GM23248 (cell line): Measurements from ENCODE around the gene P2RX5. TPM values are rescaled to one million over a fixed set of nuclear protein-coding genes. Genes with fewer than 3 reads are reported as not detected.

Experiments used
- DNase-seq: peaks from one replicate; pipeline ENCODE4 v3.0.0-alpha.2; 2015
- H2AFZ ChIP-seq: fragments of 200-600 bp; sonication (generic); 2 replicates; pipeline ENCODE4 v1.6.1; 2016; ENCODE audit warnings: antibody characterized with exemption
- H3F3A ChIP-seq: fragments of 200-600 bp; sonication (generic); 2 replicates; pipeline ENCODE4 v1.6.1; 2016; ENCODE audit warnings: mild to moderate bottlenecking, antibody characterized with exemption, mixed run types; ENCODE audit not compliant: insufficient read depth
- H3K27ac ChIP-seq: fragments of 200-600 bp; sonication (generic); 2 replicates; pipeline ENCODE4 v1.5.1; 2016; ENCODE audit warnings: mild to moderate bottlenecking
- H3K27me3 ChIP-seq: fragments of 200-600 bp; sonication (generic); replicated peaks from 2 replicates; pipeline ENCODE4 v1.6.1; 2016; ENCODE audit warnings: mild to moderate bottlenecking; ENCODE audit not compliant: insufficient read depth
- H3K36me3 ChIP-seq: fragments of 200-600 bp; sonication (generic); 2 replicates; pipeline ENCODE4 v1.6.1; 2016; ENCODE audit warnings: low read depth, mild to moderate bottlenecking
- H3K4me1 ChIP-seq: fragments of 200-600 bp; sonication (generic); 2 replicates; pipeline ENCODE4 v1.6.1; 2016; ENCODE audit warnings: mild to moderate bottlenecking; ENCODE audit not compliant: insufficient read depth
- H3K4me2 ChIP-seq: fragments of 200-600 bp; sonication (generic); one replicate; pipeline ENCODE4 v1.6.1; 2016; ENCODE audit warnings: mild to moderate bottlenecking; ENCODE audit not compliant: unreplicated experiment
- H3K4me3 ChIP-seq: fragments of 200-600 bp; sonication (generic); 2 replicates; pipeline ENCODE4 v1.5.1; 2016; ENCODE audit warnings: mild to moderate bottlenecking
- H3K79me2 ChIP-seq: fragments of 200-600 bp; sonication (generic); 2 replicates; pipeline ENCODE4 v1.6.1; 2016; ENCODE audit warnings: mild to moderate bottlenecking; ENCODE audit not compliant: insufficient read depth
- H3K9ac ChIP-seq: fragments of 200-600 bp; sonication (generic); 2 replicates; pipeline ENCODE4 v1.6.1; 2016; ENCODE audit warnings: mild to moderate bottlenecking
- H3K9me2 ChIP-seq: fragments of 200-600 bp; sonication (generic); 2 replicates; pipeline ENCODE4 v1.6.1; 2016; ENCODE audit warnings: mixed run types, mild to moderate bottlenecking, moderate library complexity; ENCODE audit not compliant: insufficient read depth
- H3K9me3 ChIP-seq: fragments of 200-600 bp; sonication (generic); one replicate; pipeline ENCODE4 v1.6.1; 2017; ENCODE audit warnings: low read depth
- H4K20me1 ChIP-seq: fragments of 200-600 bp; sonication (generic); 2 replicates; pipeline ENCODE4 v1.6.0; 2016; ENCODE audit not compliant: insufficient read depth
- EZH2 ChIP-seq: fragments of 200-600 bp; sonication (generic); IDR thresholded peaks from 2 replicates; pipeline ENCODE4 v1.6.1; 2018; ENCODE audit warnings: antibody characterized with exemption, mild to moderate bottlenecking; ENCODE audit not compliant: insufficient read depth, poor library complexity, severe bottlenecking
- EZH2phosphoT487 ChIP-seq: fragments of 200-600 bp; sonication (generic); IDR thresholded peaks from 2 replicates; pipeline ENCODE4 v1.6.1; 2018; ENCODE audit warnings: antibody characterized with exemption, moderate library complexity, mild to moderate bottlenecking, low read depth; ENCODE audit not compliant: insufficient read depth
- WGBS, 2 experiments: methylation state at CpG; one replicate each; pipeline ENCODE4 v1.1.6; 2015 to 2017; ENCODE audit warnings: low lambda C conversion rate in 2 of 2, low coverage in 1 of 2; ENCODE audit errors: missing lambda C conversion rate in 2 of 2; 5-methylcytosine and 5-hydroxymethylcytosine counted together
- in situ Hi-C: fragments of 300-500 bp; cut with MboI; formaldehyde crosslinking; loops from 2 replicates; pipeline ENCODE4 v1.15.0; 2020
- polyA plus RNA-seq: library from polyadenylated mRNA; unstranded; fragments of >200 nt; fragmentation: Nextera tagmentation; extraction: Ambion mirVana; gene quantifications from 2 replicates; pipeline ENCODE4 v1.2.1, GENCODE V29; 2016
- total RNA-seq: library from RNA; depleted of rRNA; stranded (reverse); fragments of >200 nt; shearing (Covaris generic); gene quantifications from 2 replicates; pipeline ENCODE4 v1.2.3, GENCODE V29; 2014

Gene P2RX5
- total and polyA plus RNA-seq, 2 experiments from 2014 or later: 2.5 to 2.6 TPM

GRCh38 chr17:3693141-3693540, 2.8 kb downstream of the P2RX5 start:
- H3K9me3 ChIP-seq: no peaks in the 10 kb centered on the region
- TF ChIP-seq EZH2phosphoT487: no peak
- no peak for TF ChIP-seq EZH2
- peaks cover 10% of the 10 kb centered on the region; the same call in 1 of the 2 replicates for H3K4me1 ChIP-seq
- no peak overlapping the region for H3K4me2 ChIP-seq
- H3K79me2 ChIP-seq: no peaks in the 10 kb centered on the region
- peaks cover 4% of the 10 kb centered on the region; the same call in 1 of the 2 replicates for H3F3A ChIP-seq
- WGBS, 2 experiments: 82 to 96% methylated on average over 4 of the region's 4 CpGs
- in situ Hi-C loops: no loop called here
- no peak overlapping the region for H3K9ac ChIP-seq
- H3K36me3 ChIP-seq: no peaks in the 10 kb centered on the region
- H3K4me3 ChIP-seq: no peak overlapping the region
- H3K27me3 ChIP-seq: no peaks in the 10 kb centered on the region
- DNase-seq: no peak
- H2AFZ ChIP-seq: no peak overlapping the region
- no peak overlapping the region for H3K27ac ChIP-seq
- no peaks in the 10 kb centered on the region for H3K9me2 ChIP-seq
- no peaks in the 10 kb centered on the region for H4K20me1 ChIP-seq

- Histone ChIP-seq H3K9me2 (no peaks in the 10 kb centered on the region), H3K79me2 (no peaks in the 10 kb centered on the region), H3K36me3 (no peaks in the 10 kb centered on the region), H4K20me1 (no peaks in the 10 kb centered on the region), H3K4me3 (no peak overlapping the region), H3K9me3 (no peaks in the 10 kb centered on the region), H2AFZ (no peak overlapping the region), H3K9ac (no peak overlapping the region), H3K27ac (no peak overlapping the region), H3K27me3 (no peaks in the 10 kb centered on the region), H3K4me2 (no peak overlapping the region), H3F3A (peaks cover 4% of the 10 kb centered on the region; the same call in 1 of the 2 replicates), H3K4me1 (peaks cover 10% of the 10 kb centered on the region; the same call in 1 of the 2 replicates)
- WGBS, 2 experiments: 69 to 74% methylated on average over 9 of the region's 9 CpGs
- in situ Hi-C loops: no loop called here
- DNase-seq: no peak
- TF ChIP-seq EZH2 (no peak), EZH2phosphoT487 (no peak)
These were observed 3.6 kb downstream of the P2RX5 start for GRCh38 chr17:3692346-3692745.

GRCh38 chr17:3691617-3692067, 4.3 kb downstream of the P2RX5 start:
- no peak overlapping the region for H3K4me2 ChIP-seq
- no peak overlapping the region for H3K27ac ChIP-seq
- H3K9ac ChIP-seq: no peak overlapping the region
- H3F3A ChIP-seq: peaks cover 4% of the 10 kb centered on the region; the same call in 1 of the 2 replicates
- no peaks in the 10 kb centered on the region for H3K9me2 ChIP-seq
- 78 to 79% methylated on average over 16 of the region's 16 CpGs for WGBS, 2 experiments
- no peaks in the 10 kb centered on the region for H3K79me2 ChIP-seq
- no peaks in the 10 kb centered on the region for H3K9me3 ChIP-seq
- no peaks in the 10 kb centered on the region for H3K36me3 ChIP-seq
- TF ChIP-seq EZH2: no peak
- TF ChIP-seq EZH2phosphoT487: no peak
- H3K4me1 ChIP-seq: peaks cover 10% of the 10 kb centered on the region; the same call in 1 of the 2 replicates
- H2AFZ ChIP-seq: no peak overlapping the region
- DNase-seq: no peak
- H4K20me1 ChIP-seq: no peaks in the 10 kb centered on the region
- in situ Hi-C loops: no loop called here
- H3K4me3 ChIP-seq: no peak overlapping the region
- H3K27me3 ChIP-seq: no peaks in the 10 kb centered on the region

- H3K4me1 ChIP-seq: peaks cover 6% of the 10 kb centered on the region; the same call in 1 of the 2 replicates
- no peaks in the 10 kb centered on the region for H3K79me2 ChIP-seq
- in situ Hi-C loops: no loop called here
- no peak overlapping the region for H2AFZ ChIP-seq
- no peaks in the 10 kb centered on the region for H3K9me3 ChIP-seq
- no peak overlapping the region for H3K4me3 ChIP-seq
- no peak for DNase-seq
- H3K36me3 ChIP-seq: no peaks in the 10 kb centered on the region
- H3F3A ChIP-seq: peaks cover 4% of the 10 kb centered on the region; the same call in 1 of the 2 replicates
- H3K27ac ChIP-seq: no peak overlapping the region
- no peaks in the 10 kb centered on the region for H3K27me3 ChIP-seq
- H3K4me2 ChIP-seq: no peak overlapping the region
- no peaks in the 10 kb centered on the region for H4K20me1 ChIP-seq
- TF ChIP-seq EZH2phosphoT487: no peak
- TF ChIP-seq EZH2: no peak
- 70 to 75% methylated on average over 21 of the region's 22 CpGs for WGBS, 2 experiments
- H3K9ac ChIP-seq: no peak overlapping the region
- H3K9me2 ChIP-seq: no peaks in the 10 kb centered on the region
These were observed 5.8 kb downstream of the P2RX5 start for GRCh38 chr17:3690094-3690715.
